GM12892 (cell line): ENCODE measurements around the gene DTNBP1.

Experiments used
- POLR2A ChIP-seq: IDR thresholded peaks from 2 replicates; pipeline ENCODE4 v1.6.1; 2011; ENCODE audit warnings: low read depth, low read length, control low read depth
- POLR2AphosphoS5 ChIP-seq: IDR thresholded peaks from 2 replicates; pipeline ENCODE4 v1.6.1; 2011; ENCODE audit warnings: low read depth, low read length, control low read depth
- TAF1 ChIP-seq: IDR thresholded peaks from 2 replicates; pipeline ENCODE4 v1.6.1; 2011; ENCODE audit warnings: low read depth, mild to moderate bottlenecking, control low read depth, low read length, borderline replicate concordance

GRCh38 chr6:15674690-15675386, 12.0 kb upstream of the DTNBP1 start:
- TF ChIP-seq POLR2AphosphoS5 (no peak), POLR2A (no peak), TAF1 (no peak)
